HG03442 (cell line): ENCODE measurements around the gene TRPC4AP.

Source experiments
- ATAC-seq: cut with Tn5 transposase; IDR thresholded peaks from one replicate; pipeline ENCODE4 v1.9.1; 2021; ENCODE audit warnings: mild to moderate bottlenecking, moderate library complexity; ENCODE audit not compliant: unreplicated experiment

The TRPC4AP gene

GRCh38 chr20:35003211-35004031 is 89.2 kb downstream of the TRPC4AP start:
- no peak for ATAC-seq

DNA sequence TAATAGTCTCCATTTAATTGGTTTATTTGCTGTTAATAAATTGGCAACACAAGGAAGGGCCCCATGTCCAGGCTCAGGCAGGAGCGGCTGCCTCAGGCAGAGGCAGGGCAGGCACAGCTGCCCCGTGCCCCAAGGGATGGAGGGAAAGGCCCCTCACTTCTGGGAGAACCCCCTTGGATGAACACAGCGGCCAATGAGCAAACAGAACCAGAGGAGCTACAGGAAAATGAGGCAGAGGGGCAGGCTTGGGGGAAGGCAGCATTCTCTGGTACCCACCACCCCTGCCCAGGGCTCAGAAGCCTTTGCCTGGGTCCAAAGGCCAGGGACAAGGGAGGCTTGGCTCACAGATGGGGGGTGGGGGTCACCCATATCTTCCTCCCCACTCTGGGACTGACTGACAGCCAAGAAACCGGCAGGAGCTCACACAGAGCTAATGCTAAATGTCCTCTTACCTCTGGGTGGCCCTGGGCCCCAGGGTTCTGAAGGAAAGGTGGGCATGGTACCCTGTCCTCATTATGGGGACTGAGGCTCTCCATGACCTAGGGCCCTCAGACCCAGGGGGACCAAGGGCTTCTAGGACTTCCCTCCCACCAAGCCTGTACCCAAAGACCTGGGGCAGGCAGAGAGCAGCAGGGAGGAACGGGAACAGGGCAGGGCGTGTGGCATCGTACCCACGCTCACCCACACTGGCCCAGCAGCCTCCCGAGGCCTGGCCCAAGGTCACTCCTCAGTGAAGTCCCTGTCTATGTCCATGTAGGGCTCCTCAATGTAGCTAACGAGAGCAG is 90.0 kb downstream of the TRPC4AP start:
- no peak for ATAC-seq

DNA sequence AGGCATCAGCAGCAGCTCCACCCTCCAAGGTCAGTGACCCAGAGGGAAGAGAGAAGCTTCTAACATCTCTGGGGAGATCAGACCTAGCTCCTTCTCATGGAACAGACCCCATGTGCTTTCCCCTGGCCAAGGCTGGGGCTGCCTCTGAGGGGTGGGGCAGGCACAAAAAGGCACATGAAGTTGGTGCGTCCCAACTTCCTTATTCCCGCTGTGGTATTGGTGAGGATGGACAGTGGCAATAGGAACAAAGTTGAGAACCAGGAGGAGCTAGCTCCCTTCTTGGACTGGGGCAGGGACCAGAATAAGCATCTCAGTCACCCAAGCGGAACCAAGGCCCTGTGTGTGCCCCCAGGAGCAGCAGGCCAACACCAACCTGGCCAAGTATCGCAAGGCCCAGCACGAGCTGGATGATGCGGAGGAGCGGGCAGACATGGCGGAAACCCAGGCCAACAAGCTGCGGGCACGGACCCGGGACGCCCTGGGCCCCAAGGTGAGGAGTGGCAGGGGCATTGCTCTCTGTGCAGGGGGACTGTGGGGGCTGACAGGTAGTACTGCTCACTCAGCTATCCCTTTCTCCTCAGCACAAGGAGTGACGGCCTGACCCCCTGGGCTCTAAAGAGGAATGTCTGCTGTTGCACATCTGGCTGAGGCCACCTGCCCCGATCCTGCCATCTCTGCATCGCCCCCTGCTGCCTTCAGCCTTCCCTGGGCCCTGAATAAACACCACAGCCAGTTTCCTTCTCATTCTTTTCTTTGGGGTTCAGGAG is 90.8 kb downstream of the TRPC4AP start:
- ATAC-seq, result no peak

DNA sequence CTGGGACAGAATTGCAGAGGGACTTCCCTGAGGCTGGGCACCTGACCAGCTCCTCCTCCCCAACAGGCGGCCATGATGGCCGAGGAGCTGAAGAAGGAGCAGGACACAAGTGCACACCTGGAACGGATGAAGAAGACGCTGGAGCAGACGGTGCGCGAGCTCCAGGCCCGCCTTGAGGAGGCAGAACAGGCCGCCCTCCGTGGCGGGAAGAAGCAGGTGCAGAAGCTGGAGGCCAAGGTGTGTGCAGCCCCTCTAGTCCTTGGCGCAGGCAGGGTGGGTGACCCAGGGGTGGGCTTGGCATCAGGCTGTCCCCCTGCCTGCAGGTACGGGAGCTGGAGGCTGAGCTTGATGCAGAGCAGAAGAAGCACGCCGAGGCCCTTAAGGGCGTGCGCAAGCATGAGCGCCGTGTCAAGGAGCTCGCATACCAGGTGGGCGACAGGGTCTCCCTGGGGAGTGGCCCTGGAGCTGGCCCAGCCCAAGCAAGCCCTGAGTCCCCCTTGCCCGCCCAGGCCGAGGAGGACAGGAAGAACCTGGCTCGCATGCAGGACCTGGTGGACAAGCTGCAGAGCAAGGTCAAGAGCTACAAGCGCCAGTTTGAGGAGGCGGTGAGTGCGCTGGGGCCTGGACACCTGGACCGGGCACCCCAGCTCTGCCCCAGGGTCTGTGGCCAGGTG is 91.5 kb downstream of the TRPC4AP start:
- ATAC-seq, result no peak

DNA sequence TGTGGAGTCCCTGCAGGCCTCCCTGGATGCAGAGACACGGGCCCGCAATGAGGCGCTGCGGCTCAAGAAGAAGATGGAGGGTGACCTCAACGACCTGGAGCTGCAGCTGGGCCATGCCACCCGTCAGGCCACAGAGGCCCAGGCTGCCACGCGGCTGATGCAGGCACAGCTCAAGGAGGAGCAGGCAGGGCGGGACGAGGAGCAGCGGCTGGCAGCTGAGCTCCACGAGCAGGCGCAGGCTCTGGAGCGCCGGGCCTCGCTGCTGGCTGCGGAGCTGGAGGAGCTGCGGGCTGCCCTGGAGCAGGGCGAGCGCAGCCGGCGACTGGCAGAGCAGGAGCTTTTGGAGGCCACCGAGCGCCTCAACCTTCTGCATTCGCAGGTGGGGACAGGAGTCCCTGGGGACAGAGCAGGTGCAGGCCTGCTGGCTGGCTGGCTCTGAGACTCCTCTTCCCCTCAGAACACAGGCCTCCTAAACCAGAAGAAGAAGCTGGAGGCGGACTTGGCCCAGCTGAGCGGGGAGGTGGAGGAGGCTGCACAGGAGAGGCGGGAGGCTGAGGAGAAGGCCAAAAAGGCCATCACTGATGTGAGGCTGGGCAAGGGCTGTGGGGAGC is 92.2 kb downstream of the TRPC4AP start:
- ATAC-seq, result no peak

DNA sequence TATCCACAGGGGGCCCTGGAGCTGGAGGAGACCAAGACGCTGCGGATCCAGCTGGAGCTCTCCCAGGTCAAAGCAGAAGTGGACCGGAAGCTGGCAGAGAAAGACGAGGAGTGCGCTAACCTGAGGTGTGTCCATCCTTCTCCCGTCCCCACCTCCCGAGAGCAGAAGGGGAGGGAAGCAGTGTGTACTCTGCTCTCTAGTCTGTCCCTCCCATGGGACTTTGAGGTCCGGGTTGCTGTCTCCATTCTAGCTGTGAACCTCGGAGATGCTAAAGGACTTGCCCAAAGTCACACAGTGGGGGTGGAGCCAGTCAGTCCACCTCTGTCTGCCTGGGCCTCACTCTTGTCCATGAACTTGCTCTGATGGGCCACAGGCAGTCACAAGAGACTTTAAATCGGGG is 92.8 kb downstream of the TRPC4AP start:
- no peak for ATAC-seq

GRCh38 chr20:34999021-34999451 is 93.6 kb downstream of the TRPC4AP start:
- ATAC-seq, result no peak

- ATAC-seq, result no peak
Observed at GRCh38 chr20:34998331-34998950, 94.2 kb downstream of the TRPC4AP start.

GRCh38 chr20:34997774-34998173 is 94.8 kb downstream of the TRPC4AP start:
- no peak for ATAC-seq

DNA sequence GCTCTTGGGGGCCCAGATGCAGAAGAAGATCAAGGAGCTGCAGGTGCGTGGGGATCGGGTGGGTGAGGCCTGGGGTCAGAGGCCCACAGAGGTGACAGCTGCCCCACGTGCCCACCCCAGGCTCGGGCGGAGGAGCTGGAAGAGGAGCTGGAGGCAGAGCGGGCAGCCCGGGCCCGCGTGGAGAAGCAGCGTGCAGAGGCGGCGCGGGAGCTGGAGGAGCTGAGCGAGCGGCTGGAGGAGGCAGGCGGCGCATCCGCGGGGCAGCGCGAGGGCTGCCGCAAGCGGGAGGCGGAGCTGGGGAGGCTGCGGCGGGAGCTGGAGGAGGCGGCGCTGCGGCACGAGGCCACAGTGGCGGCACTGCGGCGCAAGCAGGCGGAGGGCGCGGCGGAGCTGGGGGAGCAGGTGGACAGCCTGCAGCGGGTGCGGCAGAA is 95.5 kb downstream of the TRPC4AP start:
- no peak for ATAC-seq

DNA sequence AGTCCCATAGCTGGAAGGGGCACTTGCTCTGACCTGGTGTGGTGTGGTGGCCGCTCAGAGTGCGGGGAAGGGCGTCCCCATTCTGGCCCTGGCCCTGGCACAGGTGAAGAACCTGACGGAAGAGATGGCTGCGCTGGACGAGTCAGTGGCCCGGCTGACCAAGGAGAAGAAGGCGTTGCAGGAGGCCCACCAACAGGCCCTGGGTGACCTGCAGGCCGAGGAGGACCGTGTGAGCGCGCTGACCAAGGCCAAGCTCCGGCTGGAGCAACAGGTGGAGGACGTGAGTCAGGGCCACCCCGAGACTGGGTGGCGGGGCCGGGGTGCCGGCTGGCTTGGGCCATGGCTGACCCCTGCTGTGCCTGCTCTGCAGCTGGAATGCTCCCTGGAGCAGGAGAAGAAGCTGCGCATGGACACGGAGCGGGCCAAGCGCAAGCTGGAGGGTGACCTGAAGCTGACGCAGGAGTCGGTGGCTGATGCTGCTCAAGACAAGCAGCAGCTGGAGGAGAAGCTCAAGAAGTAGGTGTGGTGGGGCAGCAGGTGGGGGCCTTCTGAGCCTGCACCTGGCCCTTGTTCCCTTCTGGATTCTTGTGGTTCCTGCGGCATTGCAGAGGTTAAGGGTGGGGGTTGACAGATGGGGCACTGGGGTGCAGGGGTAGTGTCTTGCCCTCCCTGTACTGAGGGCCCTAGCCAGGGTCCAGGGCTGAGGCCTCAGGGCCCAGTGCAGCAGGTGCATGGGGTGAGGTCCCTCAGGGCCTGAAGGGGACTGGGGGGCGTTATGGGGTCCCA is 96.2 kb downstream of the TRPC4AP start:
- no peak for ATAC-seq

- ATAC-seq, result no peak
Observed at GRCh38 chr20:34995696-34996095, 96.9 kb downstream of the TRPC4AP start.

DNA sequence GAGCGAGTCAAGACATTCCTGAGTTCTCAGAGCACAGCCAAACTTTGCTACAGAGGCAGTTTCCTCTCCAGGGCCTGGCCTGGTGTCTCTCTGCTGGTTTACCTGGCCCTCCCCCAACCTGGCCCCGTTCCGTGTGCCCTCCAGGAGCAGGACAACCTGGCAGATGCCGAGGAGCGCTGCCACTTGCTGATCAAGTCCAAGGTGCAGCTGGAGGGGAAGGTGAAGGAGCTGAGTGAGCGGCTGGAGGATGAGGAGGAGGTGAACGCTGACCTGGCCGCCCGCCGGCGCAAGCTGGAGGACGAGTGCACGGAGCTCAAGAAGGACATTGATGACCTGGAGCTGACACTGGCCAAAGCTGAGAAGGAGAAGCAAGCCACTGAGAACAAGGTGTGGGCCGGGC is 97.4 kb downstream of the TRPC4AP start:
- ATAC-seq, result no peak

DNA sequence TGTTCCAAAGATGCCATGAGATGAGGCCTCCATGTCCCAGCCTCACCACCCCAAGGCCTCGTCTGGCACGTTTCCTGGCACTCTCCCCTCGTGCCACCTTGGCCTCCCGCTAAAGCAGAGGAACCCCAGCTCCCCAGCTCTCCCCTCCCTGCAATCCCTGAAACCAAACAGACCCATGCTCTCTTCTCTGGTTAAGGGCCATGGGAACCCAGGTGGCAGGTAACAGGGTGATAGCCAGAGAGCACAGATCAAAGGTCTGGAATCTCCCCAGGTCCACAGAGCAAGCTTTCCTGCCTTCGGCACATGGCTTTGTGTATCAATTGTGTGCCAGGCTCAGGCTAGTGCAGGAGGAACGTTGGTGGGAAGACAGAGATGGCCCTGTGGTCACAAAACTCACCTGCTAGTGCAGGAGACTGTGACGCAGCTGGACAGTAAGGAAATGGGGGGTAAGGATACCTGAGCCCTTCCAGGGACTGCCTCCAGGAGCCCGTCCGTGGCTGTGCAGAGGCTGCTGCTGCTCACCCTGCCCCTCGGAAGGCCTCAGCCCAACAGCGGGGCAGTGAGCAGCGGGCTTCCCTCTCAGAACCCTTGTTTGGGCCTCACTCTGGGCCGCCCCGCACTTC is 98.0 kb downstream of the TRPC4AP start:
- no peak for ATAC-seq

- no peak for ATAC-seq
Observed at GRCh38 chr20:34993941-34994508, 98.6 kb downstream of the TRPC4AP start.

- no peak for ATAC-seq
Observed at GRCh38 chr20:34992751-34993417, 99.7 kb downstream of the TRPC4AP start.

DNA sequence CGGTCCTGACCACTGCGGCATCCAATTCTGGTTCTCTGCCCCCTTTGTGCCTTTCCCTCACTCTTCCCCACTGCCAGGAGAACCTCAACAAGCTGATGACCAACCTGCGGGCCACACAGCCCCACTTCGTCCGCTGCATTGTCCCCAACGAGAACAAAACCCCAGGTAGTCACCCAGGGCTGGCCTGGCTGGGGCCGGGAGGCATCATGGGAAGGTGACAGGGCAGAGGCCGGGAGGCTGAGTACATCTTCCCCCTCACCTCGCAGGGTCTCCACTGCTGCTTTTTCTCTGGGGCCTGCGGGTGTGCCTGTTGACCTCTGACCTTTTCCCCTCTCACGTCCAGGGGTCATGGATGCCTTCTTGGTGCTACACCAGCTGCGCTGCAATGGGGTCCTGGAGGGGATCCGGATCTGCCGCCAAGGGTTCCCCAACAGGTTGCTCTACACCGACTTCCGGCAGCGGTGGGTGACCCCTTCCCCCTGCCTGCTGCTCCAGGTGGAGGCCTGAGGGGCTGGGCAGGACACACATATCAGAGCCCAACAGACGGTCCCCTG is 101.9 kb downstream of the TRPC4AP start:
- no peak for ATAC-seq

- no peak for ATAC-seq
Observed at GRCh38 chr20:34990231-34990630, 102.4 kb downstream of the TRPC4AP start.
